Astrocyte of the spinal cord (primary cell): ENCODE data around the gene USF2.
A peak's percentile ranks its signal among the peaks of the same experiment; 100 is the strongest.

Experiments
- DNase-seq: peaks from one replicate; pipeline ENCODE4 v3.0.0; 2011; ENCODE audit warnings: low read depth, low spot score
- H3K4me3 ChIP-seq: 2 replicates; pipeline ENCODE4 v1.5.1; 2011; ENCODE audit warnings: low read depth, mild to moderate bottlenecking, low read length, moderate library complexity
- in situ Hi-C: cut with HindIII; loops from 2 replicates; pipeline ENCODE4 v1.10.0; 2017; ENCODE audit warnings: low sequenced_read_pairs
- TF ChIP-seq, protein P1 (sequence below): IDR thresholded peaks from 2 replicates; pipeline ENCODE4 v1.5.1; 2012; ENCODE audit warnings: low read depth, mild to moderate bottlenecking, low read length, inconsistent platforms

USF2 gene

DNA sequence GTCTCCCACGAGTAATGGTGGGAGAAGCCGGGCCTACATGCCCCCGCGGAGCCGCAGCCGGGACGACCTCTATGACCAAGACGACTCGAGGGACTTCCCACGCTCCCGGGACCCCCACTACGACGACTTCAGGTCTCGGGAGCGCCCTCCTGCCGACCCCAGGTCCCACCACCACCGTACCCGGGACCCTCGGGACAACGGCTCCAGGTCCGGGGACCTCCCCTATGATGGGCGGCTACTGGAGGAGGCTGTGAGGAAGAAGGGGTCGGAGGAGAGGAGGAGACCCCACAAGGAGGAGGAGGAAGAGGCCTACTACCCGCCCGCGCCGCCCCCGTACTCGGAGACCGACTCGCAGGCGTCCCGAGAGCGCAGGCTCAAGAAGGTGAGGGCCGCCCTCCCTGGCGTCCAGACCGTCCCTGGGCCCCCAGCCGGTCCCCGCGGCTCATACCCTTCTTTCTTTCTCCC, 1.4 kb upstream of the USF2 start:
- DNase-seq, result no peak
- H3K4me3 ChIP-seq, result peak overlapping the region; percentile 87
- in situ Hi-C loops, result no loop called here
- TF ChIP-seq, protein P1, sequence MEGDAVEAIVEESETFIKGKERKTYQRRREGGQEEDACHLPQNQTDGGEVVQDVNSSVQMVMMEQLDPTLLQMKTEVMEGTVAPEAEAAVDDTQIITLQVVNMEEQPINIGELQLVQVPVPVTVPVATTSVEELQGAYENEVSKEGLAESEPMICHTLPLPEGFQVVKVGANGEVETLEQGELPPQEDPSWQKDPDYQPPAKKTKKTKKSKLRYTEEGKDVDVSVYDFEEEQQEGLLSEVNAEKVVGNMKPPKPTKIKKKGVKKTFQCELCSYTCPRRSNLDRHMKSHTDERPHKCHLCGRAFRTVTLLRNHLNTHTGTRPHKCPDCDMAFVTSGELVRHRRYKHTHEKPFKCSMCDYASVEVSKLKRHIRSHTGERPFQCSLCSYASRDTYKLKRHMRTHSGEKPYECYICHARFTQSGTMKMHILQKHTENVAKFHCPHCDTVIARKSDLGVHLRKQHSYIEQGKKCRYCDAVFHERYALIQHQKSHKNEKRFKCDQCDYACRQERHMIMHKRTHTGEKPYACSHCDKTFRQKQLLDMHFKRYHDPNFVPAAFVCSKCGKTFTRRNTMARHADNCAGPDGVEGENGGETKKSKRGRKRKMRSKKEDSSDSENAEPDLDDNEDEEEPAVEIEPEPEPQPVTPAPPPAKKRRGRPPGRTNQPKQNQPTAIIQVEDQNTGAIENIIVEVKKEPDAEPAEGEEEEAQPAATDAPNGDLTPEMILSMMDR, result no peak

DNA sequence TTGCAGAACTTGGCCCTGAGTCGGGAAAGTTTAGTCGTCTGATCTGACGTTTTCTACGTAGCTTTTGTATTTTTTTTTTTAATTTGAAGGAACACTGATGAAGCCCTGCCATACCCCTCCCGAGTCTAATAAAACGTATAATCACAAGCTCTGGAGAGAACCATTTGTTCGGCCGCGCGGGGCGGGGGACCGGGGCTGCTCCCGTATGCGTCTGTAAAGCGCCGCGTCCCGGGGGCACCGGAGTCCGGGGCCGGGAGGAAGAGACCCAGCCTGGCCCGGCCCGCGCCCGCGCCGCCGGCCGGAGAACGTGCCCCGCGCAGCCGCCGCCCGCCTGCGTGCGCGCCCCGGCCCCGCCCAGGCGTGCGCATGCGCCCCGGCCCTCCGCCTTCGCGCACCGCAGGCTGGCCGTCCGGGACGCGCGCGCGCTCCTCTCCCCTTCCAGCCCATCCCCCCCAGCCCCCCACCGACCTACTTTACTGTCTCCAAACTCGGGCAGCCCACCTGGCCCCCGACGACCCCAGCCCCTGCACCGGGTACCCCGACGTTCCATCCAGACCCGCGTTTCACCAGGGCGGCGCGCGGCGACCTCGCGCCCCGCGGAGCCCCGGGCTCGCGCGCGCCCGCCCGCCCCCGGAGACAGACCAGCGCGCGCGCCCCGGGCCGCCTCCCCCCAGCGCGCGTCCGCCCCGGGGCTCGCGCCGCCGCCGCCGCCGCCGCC, 785 bp upstream of the USF2 start:
- in situ Hi-C loops, result no loop called here
- TF ChIP-seq, protein P1, result no peak
- peak; percentile 60 for DNase-seq
- peak overlapping the region; percentile 87 for H3K4me3 ChIP-seq

DNA sequence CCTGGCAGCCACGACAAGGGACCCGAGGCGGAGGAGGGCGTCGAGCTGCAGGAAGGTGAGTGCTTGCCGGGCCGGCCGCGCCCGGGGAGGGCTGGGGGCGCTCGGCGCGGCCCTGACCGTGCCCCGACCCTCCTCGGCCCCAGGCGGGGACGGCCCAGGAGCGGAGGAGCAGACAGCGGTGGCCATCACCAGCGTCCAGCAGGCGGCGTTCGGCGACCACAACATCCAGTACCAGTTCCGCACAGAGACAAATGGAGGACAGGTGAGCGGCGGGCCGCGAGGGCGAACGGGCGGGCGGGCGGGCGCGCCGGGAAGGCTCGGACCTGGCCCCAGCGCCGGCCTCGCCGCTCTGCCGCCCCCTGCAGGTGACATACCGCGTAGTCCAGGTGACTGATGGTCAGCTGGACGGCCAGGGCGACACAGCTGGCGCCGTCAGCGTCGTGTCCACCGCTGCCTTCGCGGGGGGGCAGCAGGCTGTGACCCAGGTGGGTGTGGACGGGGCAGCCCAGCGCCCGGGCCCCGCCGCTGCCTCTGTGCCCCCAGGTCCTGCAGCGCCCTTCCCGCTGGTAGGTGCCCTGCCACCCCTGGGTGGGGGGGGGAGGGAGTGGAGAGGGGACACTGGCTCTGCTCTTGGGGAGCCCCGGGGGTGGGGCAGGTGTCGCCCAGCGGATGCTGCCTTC, 816 bp downstream of the USF2 start:
- in situ Hi-C loops, result no loop called here
- peak overlapping the region; percentile 87 for H3K4me3 ChIP-seq
- peak; percentile 70 for DNase-seq
- TF ChIP-seq, protein P1, result peak; percentile 51

DNA sequence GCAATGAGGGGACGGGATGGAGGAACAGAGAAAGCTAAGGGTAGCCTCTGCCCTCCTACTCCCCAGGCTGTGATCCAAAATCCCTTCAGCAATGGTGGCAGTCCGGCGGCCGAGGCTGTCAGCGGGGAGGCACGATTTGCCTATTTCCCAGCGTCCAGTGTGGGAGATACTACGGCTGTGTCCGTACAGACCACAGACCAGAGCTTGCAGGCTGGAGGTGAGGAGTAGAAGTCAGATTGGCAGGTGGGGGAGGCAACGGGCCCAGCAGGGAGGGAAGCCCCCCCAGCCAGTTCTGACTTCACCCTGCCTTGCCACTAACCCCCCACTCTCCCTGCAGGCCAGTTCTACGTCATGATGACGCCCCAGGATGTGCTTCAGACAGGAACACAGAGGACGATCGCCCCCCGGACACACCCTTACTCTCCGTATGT, 1.6 kb downstream of the USF2 start:
- no peak for DNase-seq
- H3K4me3 ChIP-seq, result no peak overlapping the region
- TF ChIP-seq, protein P1, result no peak
- in situ Hi-C loops, result no loop called here

DNA sequence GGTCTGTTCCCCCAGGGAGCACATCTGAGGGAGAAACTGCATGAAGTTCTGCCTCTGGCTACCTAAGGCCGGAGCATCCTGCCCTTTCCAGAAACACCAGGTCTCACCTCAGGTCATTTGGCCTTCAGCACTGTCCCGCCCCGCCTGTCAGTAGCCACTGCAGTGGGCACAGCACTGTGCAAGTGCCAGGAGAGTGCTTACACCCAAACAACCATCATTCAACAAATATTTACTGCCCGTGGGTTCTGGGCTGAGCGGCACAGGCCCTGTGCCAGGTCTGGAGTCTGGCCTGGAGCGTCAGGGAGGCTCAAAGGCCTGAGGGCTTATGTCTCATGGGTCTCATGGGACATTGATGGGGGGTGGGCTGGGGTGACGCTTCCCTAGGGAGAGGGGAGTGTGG, 2.8 kb downstream of the USF2 start:
- no peak overlapping the region for H3K4me3 ChIP-seq
- in situ Hi-C loops, result no loop called here
- no peak for DNase-seq
- TF ChIP-seq, protein P1, result no peak

DNA sequence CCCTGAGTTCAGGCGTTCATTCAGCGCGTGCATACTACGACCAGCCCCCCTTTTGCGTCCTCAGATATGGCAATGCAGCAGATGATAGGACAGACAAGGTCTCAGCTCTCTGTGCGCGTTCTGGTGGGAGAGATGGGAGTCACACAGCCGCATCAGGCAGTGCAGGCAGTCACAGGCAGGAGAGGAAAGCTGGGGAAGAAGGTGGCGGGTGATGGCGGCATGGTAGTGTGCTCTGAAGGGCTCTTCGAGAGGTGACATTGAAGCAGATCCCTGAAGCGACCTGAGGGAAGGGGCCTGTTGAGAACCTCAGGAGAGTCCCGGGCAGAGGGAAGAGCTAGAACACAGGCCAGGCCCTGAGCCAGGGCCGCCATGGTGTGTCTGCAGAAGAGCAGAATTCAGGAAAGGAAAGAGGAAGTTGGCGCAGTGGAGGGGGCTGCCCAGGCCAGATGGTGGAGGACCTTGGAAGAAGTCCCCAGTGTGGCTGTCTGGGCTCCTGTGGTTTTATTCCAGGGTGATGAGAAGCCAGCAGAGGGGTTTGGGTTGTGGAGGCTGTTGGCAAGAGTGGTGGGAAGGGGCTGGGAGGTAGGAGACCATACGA, 3.5 kb downstream of the USF2 start:
- H3K4me3 ChIP-seq, result no peak overlapping the region
- in situ Hi-C loops, result no loop called here
- no peak for DNase-seq
- TF ChIP-seq, protein P1, result no peak
